ENCODE measurements around the gene SLC39A5.

- TF ChIP-seq EZH2 (IDR thresholded peaks at IDR 0.05) (no peak), POLR2AphosphoS5 (IDR thresholded peaks at IDR 0.05; ENCODE audit: borderline replicate concordance, low read depth, low read length) (no peak)
Measured at GRCh38 chr12:56282579-56282978, 52.7 kb downstream of the SLC39A5 start.
